NT2/D1 (cell line): ENCODE data around the gene ITIH6.

Experiments used
- SUZ12 ChIP-seq: IDR thresholded peaks from 2 replicates; pipeline ENCODE4 v1.6.1; 2011; ENCODE audit not compliant: insufficient read length, insufficient read depth; ENCODE audit errors: extremely low read depth
- YY1 ChIP-seq: IDR thresholded peaks from 2 replicates; pipeline ENCODE4 v1.6.1; 2011; ENCODE audit not compliant: insufficient read length, insufficient read depth
- ZNF274 ChIP-seq: IDR thresholded peaks from 2 replicates; pipeline ENCODE4 v1.6.1; 2011; ENCODE audit warnings: mild to moderate bottlenecking, low read depth, low read length

DNA sequence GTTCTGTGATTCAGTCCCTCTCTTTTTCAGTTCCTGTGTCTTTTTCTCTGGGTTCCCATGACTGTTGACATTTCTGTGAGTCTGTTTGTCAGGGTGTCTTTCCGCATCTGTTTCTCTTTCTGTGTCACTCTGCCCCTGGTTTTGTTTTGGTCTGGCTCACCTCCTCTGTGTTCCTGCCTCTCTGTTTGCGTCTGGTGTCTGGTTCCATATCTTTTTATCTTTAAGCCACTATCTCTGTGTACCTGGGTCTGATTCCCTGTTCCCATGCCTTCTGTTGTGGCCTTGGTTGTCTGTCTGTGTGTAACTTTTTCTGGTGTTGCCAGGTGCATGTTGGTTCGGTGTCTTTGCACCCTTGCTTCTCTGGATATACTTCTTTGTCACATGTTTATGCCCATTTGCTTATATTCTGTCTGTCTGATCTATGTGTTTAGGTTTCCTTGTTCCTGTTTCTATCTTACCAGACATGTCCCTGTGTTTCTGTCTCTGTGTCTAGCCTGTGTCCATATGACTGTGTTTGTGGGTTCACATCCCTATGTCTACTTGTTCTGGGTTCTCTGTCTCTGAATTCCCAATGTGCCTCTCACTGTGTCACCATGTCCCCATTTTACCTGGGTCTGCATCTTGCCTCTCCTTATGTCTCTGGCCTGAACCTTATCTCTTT lies 50.2 kb downstream of the ITIH6 start:
- no peak for TF ChIP-seq ZNF274
- no peak for TF ChIP-seq SUZ12
- no peak for TF ChIP-seq YY1
